OCI-LY1 (cell line): ENCODE results near the gene SECTM1.

Experiments used
- EZH2 ChIP-seq: fragments of 200-600 bp; sonication (generic), shearing (Covaris generic); IDR thresholded peaks from 2 replicates; pipeline ENCODE4 v1.8.0; 2017; ENCODE audit warnings: borderline replicate concordance, mixed run types, mild to moderate bottlenecking, antibody characterized with exemption, low read length, moderate library complexity, mixed read lengths
- TF ChIP-seq, protein P1 (sequence below): fragments of 200-600 bp; sonication (generic), shearing (Covaris generic); IDR thresholded peaks from 2 replicates; pipeline ENCODE4 v1.5.1; 2017; ENCODE audit warnings: mild to moderate bottlenecking, antibody characterized with exemption, low read length, moderate library complexity, mixed read lengths

GRCh38 chr17:82351713-82352488 lies 18.3 kb upstream of the SECTM1 start:
- TF ChIP-seq, protein P1, sequence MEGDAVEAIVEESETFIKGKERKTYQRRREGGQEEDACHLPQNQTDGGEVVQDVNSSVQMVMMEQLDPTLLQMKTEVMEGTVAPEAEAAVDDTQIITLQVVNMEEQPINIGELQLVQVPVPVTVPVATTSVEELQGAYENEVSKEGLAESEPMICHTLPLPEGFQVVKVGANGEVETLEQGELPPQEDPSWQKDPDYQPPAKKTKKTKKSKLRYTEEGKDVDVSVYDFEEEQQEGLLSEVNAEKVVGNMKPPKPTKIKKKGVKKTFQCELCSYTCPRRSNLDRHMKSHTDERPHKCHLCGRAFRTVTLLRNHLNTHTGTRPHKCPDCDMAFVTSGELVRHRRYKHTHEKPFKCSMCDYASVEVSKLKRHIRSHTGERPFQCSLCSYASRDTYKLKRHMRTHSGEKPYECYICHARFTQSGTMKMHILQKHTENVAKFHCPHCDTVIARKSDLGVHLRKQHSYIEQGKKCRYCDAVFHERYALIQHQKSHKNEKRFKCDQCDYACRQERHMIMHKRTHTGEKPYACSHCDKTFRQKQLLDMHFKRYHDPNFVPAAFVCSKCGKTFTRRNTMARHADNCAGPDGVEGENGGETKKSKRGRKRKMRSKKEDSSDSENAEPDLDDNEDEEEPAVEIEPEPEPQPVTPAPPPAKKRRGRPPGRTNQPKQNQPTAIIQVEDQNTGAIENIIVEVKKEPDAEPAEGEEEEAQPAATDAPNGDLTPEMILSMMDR, result peak; percentile 92
- no peak for TF ChIP-seq EZH2
